A549 (cell line): ENCODE measurements around the gene WDR43. TPM values are rescaled to one million over a fixed set of nuclear protein-coding genes. Genes with fewer than 3 reads are reported as not detected.

Source experiments
- ATAC-seq, 2 experiments: fragments of 200-7000 bp in 1 of 2; fragments of >200 bp in 1 of 2; cut with Nextera tagmentation in 1 of 2; cut with Tn5 transposase in 1 of 2; 3 replicates each; pipeline versions ENCODE4 v1.8.0 to v1.9.1; 2018 to 2020; ENCODE audit warnings: mild to moderate bottlenecking in 1 of 2, moderate library complexity in 1 of 2
- CTCF ChIA-PET: fragments of 300-600 bp; sonication (Branson Sonifier 250); formaldehyde crosslinking; extraction: SDS; loops from one replicate; lab custom pipeline; 2021; ENCODE audit warnings: antibody characterized with exemption, inconsistent platforms; lab: Yijun Ruan, JAX
- POLR2A ChIA-PET: fragments of 350-600 bp; formaldehyde crosslinking; extraction: SDS; loops from one replicate; lab custom pipeline; 2021; ENCODE audit warnings: antibody characterized with exemption, inconsistent platforms; lab: Yijun Ruan, JAX
- DNase-seq, 2 experiments: peaks; one replicate each; pipeline versions ENCODE4 v3.0.0 to v3.0.0-alpha.2; 2011 to 2016; ENCODE audit warnings: low read depth in 1 of 2, low spot score in 1 of 2
- FAIRE-seq: peaks from 2 replicates; lab custom pipeline; 2011; peaks lifted over from hg19 to GRCh38; lab: Jason Lieb, UNC
- H3K27ac ChIP-seq, 2 experiments: fragments of >200 bp; sonication (Bioruptor Twin); formaldehyde crosslinking; 3 replicates each; pipeline ENCODE4 v1.5.1; 2016 to 2017
- H3K4me1 ChIP-seq: fragments of >200 bp; sonication (Bioruptor Twin); formaldehyde crosslinking; 3 replicates; pipeline ENCODE4 v1.6.1; 2016
- H3K4me2 ChIP-seq: fragments of >200 bp; sonication (Bioruptor Twin); formaldehyde crosslinking; 3 replicates; pipeline ENCODE4 v1.6.1; 2016
- H3K4me3 ChIP-seq: fragments of >200 bp; sonication (Bioruptor Twin); formaldehyde crosslinking; 3 replicates; pipeline ENCODE4 v1.5.1; 2016
- H3K9me3 ChIP-seq: fragments of >200 bp; sonication (Bioruptor Twin); formaldehyde crosslinking; 3 replicates; pipeline ENCODE4 v1.6.1; 2016
- CHD2 ChIP-seq: fragments of 150-350 bp; IDR thresholded peaks from 2 replicates; pipeline ENCODE4 v1.6.1; 2014; ENCODE audit warnings: low read length; ENCODE audit not compliant: partially characterized antibody
- EHMT2 ChIP-seq: fragments of 200-600 bp; sonication (generic); IDR thresholded peaks from 2 replicates; pipeline ENCODE4 v1.6.1; 2016; ENCODE audit warnings: antibody characterized with exemption, low read depth, mild to moderate bottlenecking, moderate library complexity
- EP300 ChIP-seq, 2 experiments: fragments of >200 bp; sonication (Bioruptor Twin); formaldehyde crosslinking; IDR thresholded peaks; 2 replicates in 1 of 2; 3 replicates in 1 of 2; pipeline ENCODE4 v1.6.1; 2016 to 2017
- FOSB ChIP-seq: fragments of 250-450 bp; sonication (Bioruptor Pico); IDR thresholded peaks from 2 replicates; pipeline ENCODE4 v1.5.0; 2020; ENCODE audit warnings: mild to moderate bottlenecking, moderate library complexity
- HOXA7 ChIP-seq: fragments of 250-450 bp; sonication (Bioruptor Pico); IDR thresholded peaks from 2 replicates; pipeline ENCODE4 v1.5.0; 2020; ENCODE audit warnings: mild to moderate bottlenecking, moderate library complexity
- HOXB13 ChIP-seq: fragments of 250-450 bp; sonication (Bioruptor Pico); IDR thresholded peaks from 2 replicates; pipeline ENCODE4 v1.5.0; 2020; ENCODE audit warnings: low read depth, mild to moderate bottlenecking, moderate library complexity
- KDM1A ChIP-seq: fragments of 200-600 bp; sonication (generic); IDR thresholded peaks from 2 replicates; pipeline ENCODE4 v1.6.1; 2016; ENCODE audit warnings: low read depth, mild to moderate bottlenecking
- MAZ ChIP-seq: fragments of 150-350 bp; IDR thresholded peaks from 2 replicates; pipeline ENCODE4 v1.6.1; 2014; ENCODE audit warnings: antibody characterized with exemption, low read depth, low read length, borderline replicate concordance
- NFE2L2 ChIP-seq: fragments of 150-350 bp; conservative IDR thresholded peaks from 2 replicates; pipeline ENCODE4 v1.6.1; 2014; ENCODE audit warnings: low read length
- NPAS2 ChIP-seq: fragments of 250-450 bp; sonication (Bioruptor Pico); IDR thresholded peaks from 2 replicates; pipeline ENCODE4 v1.8.0; 2022; ENCODE audit warnings: mild to moderate bottlenecking, moderate library complexity, borderline replicate concordance
- NR3C1 ChIP-seq: fragments of >200 bp; sonication (Bioruptor Twin); formaldehyde crosslinking; IDR thresholded peaks from 3 replicates; pipeline ENCODE4 v1.6.1; 2017
- PHF8 ChIP-seq: fragments of 200-600 bp; sonication (generic); IDR thresholded peaks from 2 replicates; pipeline ENCODE4 v1.6.1; 2016; ENCODE audit warnings: low read depth, mild to moderate bottlenecking, antibody characterized with exemption, moderate library complexity, borderline replicate concordance
- POLR2AphosphoS2 ChIP-seq: conservative IDR thresholded peaks from 2 replicates; pipeline ENCODE4 v1.6.1; 2012; ENCODE audit warnings: low read length, improper control_type of control experiment, inconsistent platforms
- RAD21 ChIP-seq, 2 experiments: fragments of >200 bp in 1 of 2; sonication (Bioruptor Twin) in 1 of 2; formaldehyde crosslinking in 1 of 2; IDR thresholded peaks in 1 of 2; conservative IDR thresholded peaks in 1 of 2; 2 replicates in 1 of 2; 3 replicates in 1 of 2; pipeline ENCODE4 v1.6.1; 2012 to 2018; ENCODE audit warnings: inconsistent platforms in 1 of 2
- RARB ChIP-seq: fragments of 250-450 bp; sonication (Bioruptor Pico); IDR thresholded peaks from 2 replicates; pipeline ENCODE4 v1.8.0; 2021; ENCODE audit warnings: mild to moderate bottlenecking, moderate library complexity
- RFX5 ChIP-seq: fragments of 450-650 bp; IDR thresholded peaks from 2 replicates; pipeline ENCODE4 v1.7.1; 2014; ENCODE audit warnings: antibody characterized with exemption, mild to moderate bottlenecking, moderate library complexity
- RNF2 ChIP-seq: fragments of 200-600 bp; sonication (generic); IDR thresholded peaks from 2 replicates; pipeline ENCODE4 v1.6.1; 2016; ENCODE audit warnings: low read depth, mild to moderate bottlenecking, antibody characterized with exemption, moderate library complexity, borderline replicate concordance
- SREBF2 ChIP-seq: fragments of 450-650 bp; IDR thresholded peaks from 2 replicates; pipeline ENCODE4 v1.6.1; 2014; ENCODE audit warnings: mild to moderate bottlenecking, moderate library complexity
- TFCP2L1 ChIP-seq: fragments of 250-450 bp; sonication (Bioruptor Pico); IDR thresholded peaks from 2 replicates; pipeline ENCODE4 v1.5.0; 2021; ENCODE audit warnings: mild to moderate bottlenecking
- TP53 ChIP-seq: fragments of 250-450 bp; sonication (Bioruptor Pico); IDR thresholded peaks from 2 replicates; pipeline ENCODE4 v1.5.0; 2021; ENCODE audit warnings: mild to moderate bottlenecking, moderate library complexity
- USF2 ChIP-seq: fragments of 450-650 bp; IDR thresholded peaks from 2 replicates; pipeline ENCODE4 v1.6.1; 2014; ENCODE audit warnings: antibody characterized with exemption
- ZSCAN20 ChIP-seq: fragments of 250-450 bp; sonication (Bioruptor Pico); IDR thresholded peaks from 2 replicates; pipeline ENCODE4 v1.8.0; 2022; ENCODE audit warnings: mild to moderate bottlenecking, moderate library complexity
- WGBS: methylation state at CpG from one replicate; pipeline ENCODE4 v1.1.6; 2017; ENCODE audit errors: missing lambda C conversion rate; 5-methylcytosine and 5-hydroxymethylcytosine counted together
- polyA plus RNA-seq, 4 experiments: library from polyadenylated mRNA; depleted of rRNA in 3 of 4; stranded (reverse); fragments of >200 nt; fragmentation: RNase III in 1 of 4; extraction: RNeasy Plus Mini Kit Qiagen cat#74134 plus additional on column Dnase treatment in 1 of 4; gene quantifications; 2 replicates in 3 of 4; 3 replicates in 1 of 4; pipeline ENCODE4 v1.2.3, GENCODE V29; 2011 to 2017
- TF ChIP-seq, protein P1 (sequence below): fragments of >200 bp; sonication (Bioruptor Twin); formaldehyde crosslinking; IDR thresholded peaks from 3 replicates; pipeline ENCODE4 v1.6.1; 2016
- TF ChIP-seq, protein P2 (sequence below): fragments of >200 bp; sonication (Bioruptor Twin); formaldehyde crosslinking; IDR thresholded peaks from 3 replicates; pipeline ENCODE4 v1.5.1; 2016
- TF ChIP-seq, protein P3 (sequence below): IDR thresholded peaks from 2 replicates; pipeline ENCODE4 v1.6.1; 2012; ENCODE audit warnings: low read depth, borderline replicate concordance
- TF ChIP-seq, protein P4 (sequence below): fragments of 250-450 bp; sonication (Bioruptor Pico); IDR thresholded peaks from 2 replicates; pipeline ENCODE4 v1.5.0; 2020; ENCODE audit warnings: low read depth, mild to moderate bottlenecking, moderate library complexity

WDR43 gene
- polyA plus RNA-seq, 2 of the 4 experiments (the other 2 are of a cell fraction), result 71.8 to 256 TPM

DNA sequence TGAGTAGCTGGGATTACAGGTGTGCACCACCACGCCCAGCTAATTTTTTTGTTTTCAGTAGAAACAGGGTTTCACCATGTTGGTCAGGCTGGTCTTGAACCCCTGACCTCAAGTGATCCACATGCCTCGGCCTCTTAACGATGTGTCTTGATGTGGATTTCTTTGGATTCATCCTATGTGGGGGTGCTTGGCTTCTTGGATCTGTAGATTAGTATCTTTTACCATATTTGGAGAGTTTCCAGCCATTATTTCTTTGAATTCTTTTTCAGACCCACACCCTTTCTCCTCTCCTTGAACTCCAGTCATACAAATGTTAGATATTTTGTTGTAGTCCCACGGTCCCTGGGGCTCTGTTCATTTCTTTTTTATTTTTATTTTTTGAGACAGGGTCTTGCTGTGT lies 79.8 kb downstream of the WDR43 start (continued):
- TF ChIP-seq, protein P1, sequence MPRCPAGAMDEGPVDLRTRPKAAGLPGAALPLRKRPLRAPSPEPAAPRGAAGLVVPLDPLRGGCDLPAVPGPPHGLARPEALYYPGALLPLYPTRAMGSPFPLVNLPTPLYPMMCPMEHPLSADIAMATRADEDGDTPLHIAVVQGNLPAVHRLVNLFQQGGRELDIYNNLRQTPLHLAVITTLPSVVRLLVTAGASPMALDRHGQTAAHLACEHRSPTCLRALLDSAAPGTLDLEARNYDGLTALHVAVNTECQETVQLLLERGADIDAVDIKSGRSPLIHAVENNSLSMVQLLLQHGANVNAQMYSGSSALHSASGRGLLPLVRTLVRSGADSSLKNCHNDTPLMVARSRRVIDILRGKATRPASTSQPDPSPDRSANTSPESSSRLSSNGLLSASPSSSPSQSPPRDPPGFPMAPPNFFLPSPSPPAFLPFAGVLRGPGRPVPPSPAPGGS, result no peak
- TF ChIP-seq SREBF2 (no peak), KDM1A (no peak), RAD21 (conservative IDR thresholded peaks at IDR 0.05 in 1 of 2, IDR thresholded peaks at IDR 0.05 in 1 of 2) (no peak), RNF2 (no peak), FOSB (CRISPR knock-in tag) (no peak), USF2 (no peak), RARB (CRISPR knock-in tag) (no peak)

GRCh38 chr2:28975671-28976070 lies 81.2 kb downstream of the WDR43 start:
- H3K4me2 ChIP-seq, result no peak overlapping the region
- peaks cover 5% of the 10 kb centered on the region; the same call in 1 of the 3 replicates for H3K9me3 ChIP-seq
- FAIRE-seq (no peak), ATAC-seq (no peak), DNase-seq (no peak)
- WGBS, result 88% methylated on average over 1 of the region's 1 CpG
- H3K27ac ChIP-seq, result no peak overlapping the region
- no peaks in the 10 kb centered on the region for H3K4me1 ChIP-seq
- CTCF ChIA-PET, result no interaction called here
- POLR2A ChIA-PET, result no interaction called here
- no peak overlapping the region for H3K4me3 ChIP-seq
- TF ChIP-seq, protein P2, sequence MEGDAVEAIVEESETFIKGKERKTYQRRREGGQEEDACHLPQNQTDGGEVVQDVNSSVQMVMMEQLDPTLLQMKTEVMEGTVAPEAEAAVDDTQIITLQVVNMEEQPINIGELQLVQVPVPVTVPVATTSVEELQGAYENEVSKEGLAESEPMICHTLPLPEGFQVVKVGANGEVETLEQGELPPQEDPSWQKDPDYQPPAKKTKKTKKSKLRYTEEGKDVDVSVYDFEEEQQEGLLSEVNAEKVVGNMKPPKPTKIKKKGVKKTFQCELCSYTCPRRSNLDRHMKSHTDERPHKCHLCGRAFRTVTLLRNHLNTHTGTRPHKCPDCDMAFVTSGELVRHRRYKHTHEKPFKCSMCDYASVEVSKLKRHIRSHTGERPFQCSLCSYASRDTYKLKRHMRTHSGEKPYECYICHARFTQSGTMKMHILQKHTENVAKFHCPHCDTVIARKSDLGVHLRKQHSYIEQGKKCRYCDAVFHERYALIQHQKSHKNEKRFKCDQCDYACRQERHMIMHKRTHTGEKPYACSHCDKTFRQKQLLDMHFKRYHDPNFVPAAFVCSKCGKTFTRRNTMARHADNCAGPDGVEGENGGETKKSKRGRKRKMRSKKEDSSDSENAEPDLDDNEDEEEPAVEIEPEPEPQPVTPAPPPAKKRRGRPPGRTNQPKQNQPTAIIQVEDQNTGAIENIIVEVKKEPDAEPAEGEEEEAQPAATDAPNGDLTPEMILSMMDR, result no peak
- no peak for TF ChIP-seq RFX5
- TF ChIP-seq POLR2AphosphoS2, result no peak
- TF ChIP-seq KDM1A, result no peak
- TF ChIP-seq TFCP2L1 (CRISPR knock-in tag), result no peak
- TF ChIP-seq HOXB13 (CRISPR knock-in tag), result no peak
- TF ChIP-seq PHF8, result no peak
- no peak for TF ChIP-seq HOXA7
- TF ChIP-seq, protein P3, sequence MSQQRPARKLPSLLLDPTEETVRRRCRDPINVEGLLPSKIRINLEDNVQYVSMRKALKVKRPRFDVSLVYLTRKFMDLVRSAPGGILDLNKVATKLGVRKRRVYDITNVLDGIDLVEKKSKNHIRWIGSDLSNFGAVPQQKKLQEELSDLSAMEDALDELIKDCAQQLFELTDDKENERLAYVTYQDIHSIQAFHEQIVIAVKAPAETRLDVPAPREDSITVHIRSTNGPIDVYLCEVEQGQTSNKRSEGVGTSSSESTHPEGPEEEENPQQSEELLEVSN, result no peak
- TF ChIP-seq NR3C1, result no peak
- TF ChIP-seq TP53 (CRISPR knock-in tag), result no peak
- TF ChIP-seq EHMT2, result no peak
- TF ChIP-seq MAZ, result no peak
- TF ChIP-seq, protein P4, sequence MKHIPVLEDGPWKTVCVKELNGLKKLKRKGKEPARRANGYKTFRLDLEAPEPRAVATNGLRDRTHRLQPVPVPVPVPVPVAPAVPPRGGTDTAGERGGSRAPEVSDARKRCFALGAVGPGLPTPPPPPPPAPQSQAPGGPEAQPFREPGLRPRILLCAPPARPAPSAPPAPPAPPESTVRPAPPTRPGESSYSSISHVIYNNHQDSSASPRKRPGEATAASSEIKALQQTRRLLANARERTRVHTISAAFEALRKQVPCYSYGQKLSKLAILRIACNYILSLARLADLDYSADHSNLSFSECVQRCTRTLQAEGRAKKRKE (CRISPR knock-in tag), result no peak
- no peak for TF ChIP-seq USF2
- TF ChIP-seq NFE2L2, result no peak
- TF ChIP-seq NPAS2, result no peak
- no peak for TF ChIP-seq CHD2
- no peak for TF ChIP-seq ZSCAN20 (CRISPR knock-in tag)
- no peak for TF ChIP-seq EP300 (IDR thresholded peaks at IDR 0.05)
